Measurements from ENCODE around the gene JAK1. TPM values are rescaled to one million over a fixed set of nuclear protein-coding genes. Genes with fewer than 3 reads are reported as not detected.

Gene JAK1
- total RNA-seq, 4 donors from 2014 or later, result 121 to 241 (median 165) TPM

- Histone ChIP-seq H3K9me3 (no peaks in the 10 kb centered on the region), H3K27ac (peak overlapping the region in 3 of 4 donors; percentile 2 to 45 (median 4)), H3K36me3 (no peaks in the 10 kb centered on the region), H3K4me3 (no peak overlapping the region), H3K27me3 (no peaks in the 10 kb centered on the region), H3K4me1 (peaks cover 69 to 74% of the 10 kb centered on the region in 2 donors)
- intact Hi-C loops (cut with DNase I; ENCODE audit: low total_unique reads) (no loop called here), in situ Hi-C loops (cut with MboI; ENCODE audit: low sequenced_read_pairs in 4 of 4) (loop anchor here in 2 of 4 donors (5.0 to 10.0 kb wide), 2 partner anchors 65 to 98 kb away; no protein-coding TSS in a partner anchor)
- ATAC-seq, result no peak
- DNase-seq, result no peak
- TF ChIP-seq POLR2A (IDR thresholded peaks at IDR 0.05), result no peak
- no peak for TF ChIP-seq CTCF (IDR thresholded peaks at IDR 0.05 in 4 of 5, conservative IDR thresholded peaks at IDR 0.05 in 1 of 5)
These were observed 3.9 kb downstream of the JAK1 start for GRCh38 chr1:64962441-64962840.

GRCh38 chr1:64961923-64962322 is 4.4 kb downstream of the JAK1 start:
- Histone ChIP-seq H3K9me3 (no peaks in the 10 kb centered on the region), H3K4me1 (peaks cover 71 to 74% of the 10 kb centered on the region in 2 donors), H3K27me3 (no peaks in the 10 kb centered on the region), H3K27ac (peak overlapping the region in 2 of 4 donors; percentile 28 to 45), H3K4me3 (no peak overlapping the region), H3K36me3 (no peaks in the 10 kb centered on the region)
- intact Hi-C loops (cut with DNase I; ENCODE audit: low total_unique reads), result no loop called here
- TF ChIP-seq CTCF (IDR thresholded peaks at IDR 0.05 in 4 of 5, conservative IDR thresholded peaks at IDR 0.05 in 1 of 5) (no peak), POLR2A (IDR thresholded peaks at IDR 0.05) (no peak)
- ATAC-seq (no peak), DNase-seq (no peak)
- in situ Hi-C loops (cut with MboI; ENCODE audit: low sequenced_read_pairs in 4 of 4), result loop anchor here in 2 of 4 donors (5.0 to 10.0 kb wide), 2 partner anchors 65 to 97 kb away; no protein-coding TSS in a partner anchor

GRCh38 chr1:64960731-64961130 is 5.6 kb downstream of the JAK1 start:
- intact Hi-C loops (cut with DNase I; ENCODE audit: low total_unique reads), result no loop called here
- ATAC-seq (no peak), DNase-seq (no peak)
- Histone ChIP-seq H3K4me3 (no peak overlapping the region), H3K36me3 (no peaks in the 10 kb centered on the region), H3K27ac (peak overlapping the region in 2 of 4 donors; percentile 8 to 15), H3K27me3 (no peaks in the 10 kb centered on the region), H3K4me1 (peaks cover 81 to 84% of the 10 kb centered on the region in 2 donors), H3K9me3 (no peaks in the 10 kb centered on the region)
- in situ Hi-C loops (cut with MboI; ENCODE audit: low sequenced_read_pairs in 4 of 4), result loop anchor here in 2 of 4 donors (5.0 to 10.0 kb wide), 2 partner anchors 63 to 96 kb away; no protein-coding TSS in a partner anchor
- TF ChIP-seq POLR2A (IDR thresholded peaks at IDR 0.05), result no peak
- no peak for TF ChIP-seq CTCF (IDR thresholded peaks at IDR 0.05 in 4 of 5, conservative IDR thresholded peaks at IDR 0.05 in 1 of 5)

GRCh38 chr1:64959986-64960385 is 6.4 kb downstream of the JAK1 start:
- intact Hi-C loops (cut with DNase I; ENCODE audit: low total_unique reads), result no loop called here
- H3K27ac ChIP-seq, result peak overlapping the region in 3 of 4 donors; percentile 5 to 15 (median 8)
- ATAC-seq (no peak), DNase-seq (no peak)
- in situ Hi-C loops (cut with MboI; ENCODE audit: low sequenced_read_pairs in 4 of 4), result loop anchor here in 2 of 4 donors (5.0 to 10.0 kb wide), 2 partner anchors 63 to 95 kb away; no protein-coding TSS in a partner anchor
- H3K4me3 ChIP-seq, result no peak overlapping the region
- no peak for TF ChIP-seq CTCF (IDR thresholded peaks at IDR 0.05 in 4 of 5, conservative IDR thresholded peaks at IDR 0.05 in 1 of 5)
- no peak for TF ChIP-seq POLR2A (IDR thresholded peaks at IDR 0.05)
- no peaks in the 10 kb centered on the region for H3K27me3 ChIP-seq
- no peaks in the 10 kb centered on the region for H3K9me3 ChIP-seq
- peaks cover 85 to 88% of the 10 kb centered on the region in 2 donors for H3K4me1 ChIP-seq
- H3K36me3 ChIP-seq, result no peaks in the 10 kb centered on the region

Data from gastrocnemius medialis (tissue), 4 donors.